Caco-2 (cell line): ENCODE results near the gene THOP1. TPM values are rescaled to one million over a fixed set of nuclear protein-coding genes. Genes with fewer than 3 reads are reported as not detected.

Experiments used
- BruUV-seq: library from RNA; stranded (reverse); fragments of 400-500 nt; replicated peaks from 2 replicates; lab custom pipeline; 2021; lab: Mats Ljungman, UMichigan
- CTCF ChIA-PET: fragments of 300-600 bp; sonication (Branson Sonifier 250); formaldehyde crosslinking; loops from one replicate; lab custom pipeline; 2022; ENCODE audit warnings: antibody characterized with exemption; lab: Charles Lee
- POLR2A ChIA-PET: fragments of 300-600 bp; sonication (Branson Sonifier 250); formaldehyde crosslinking; loops from one replicate; lab custom pipeline; 2022; ENCODE audit warnings: antibody characterized with exemption; lab: Charles Lee
- DNase-seq, 2 experiments: peaks; one replicate each; pipeline versions ENCODE4 v3.0.0 to v3.0.0-alpha.2; 2020 to 2022
- H3K27me3 ChIP-seq: replicated peaks from 2 replicates; pipeline ENCODE4 v1.6.0; 2011; ENCODE audit warnings: low read length; ENCODE audit not compliant: control insufficient read depth, insufficient read depth
- H3K36me3 ChIP-seq: 2 replicates; pipeline ENCODE4 v1.5.1; 2011; ENCODE audit warnings: low read length; ENCODE audit not compliant: control insufficient read depth, insufficient read depth
- H3K4me1 ChIP-seq: fragments of 250-450 bp; sonication (Bioruptor Pico); 2 replicates; pipeline ENCODE4 v1.5.1; 2020; ENCODE audit warnings: mild to moderate bottlenecking
- H3K4me3 ChIP-seq: 2 replicates; pipeline ENCODE4 v1.5.1; 2011; ENCODE audit warnings: low read depth, mild to moderate bottlenecking, control low read depth, low read length
- H3K9me3 ChIP-seq: fragments of 250-450 bp; sonication (Bioruptor Pico); 2 replicates; pipeline ENCODE4 v1.5.1; 2020; ENCODE audit warnings: mild to moderate bottlenecking, moderate library complexity
- H3K27ac Mint-ChIP-seq: one replicate; pipeline ENCODE4 v1.8.0; 2022; ENCODE audit warnings: mixed read lengths; ENCODE audit not compliant: unreplicated experiment
- H3K27me3 Mint-ChIP-seq: one replicate; pipeline ENCODE4 v1.8.0; 2022; ENCODE audit warnings: mixed read lengths; ENCODE audit not compliant: insufficient read depth, unreplicated experiment
- H3K36me3 Mint-ChIP-seq: one replicate; pipeline ENCODE4 v1.8.0; 2022; ENCODE audit warnings: mild to moderate bottlenecking, mixed read lengths; ENCODE audit not compliant: insufficient read depth, unreplicated experiment
- H3K4me1 Mint-ChIP-seq: one replicate; pipeline ENCODE4 v1.8.0; 2022; ENCODE audit warnings: low read depth, mixed read lengths; ENCODE audit not compliant: unreplicated experiment
- H3K4me3 Mint-ChIP-seq: one replicate; pipeline ENCODE4 v1.8.0; 2022; ENCODE audit warnings: mild to moderate bottlenecking, moderate library complexity, mixed read lengths; ENCODE audit not compliant: unreplicated experiment
- H3K9me3 Mint-ChIP-seq: one replicate; pipeline ENCODE4 v1.8.0; 2022; ENCODE audit warnings: mixed read lengths; ENCODE audit not compliant: unreplicated experiment
- CTCF ChIP-seq, 2 experiments: fragments of 200-600 bp in 1 of 2; IDR thresholded peaks; 1 replicate in 1 of 2; 2 replicates in 1 of 2; pipeline versions ENCODE4 v1.5.1 to v1.8.0; 2011 to 2022; ENCODE audit warnings: antibody characterized with exemption in 1 of 2, control low read depth in 1 of 2, inconsistent platforms in 1 of 2, low read depth in 1 of 2, low read length in 1 of 2, mild to moderate bottlenecking in 1 of 2, moderate library complexity in 1 of 2; ENCODE audit not compliant: insufficient read depth in 1 of 2, severe bottlenecking in 1 of 2, unreplicated experiment in 1 of 2
- intact Hi-C: fragments of 100-400 bp; cut with micrococcal nuclease; formaldehyde crosslinking; loops from one replicate; pipeline ENCODE4 v1.10.0; 2022; ENCODE audit not compliant: unreplicated experiment
- total RNA-seq: library from RNA; stranded (reverse); gene quantifications from 2 replicates; pipeline ENCODE4 v1.2.3, GENCODE V29; 2022

Gene THOP1
- total RNA-seq, 1 experiment from 2014 or later = 118 TPM

GRCh38 chr19:2798733-2799132 is 13.4 kb downstream of the THOP1 start:
- BruUV-seq = no TSS peak
- POLR2A ChIA-PET = no interaction called here

GRCh38 chr19:2799273-2800020 is 14.1 kb downstream of the THOP1 start:
- no peaks in the 10 kb centered on the region for H3K9me3 Mint-ChIP-seq
- Histone ChIP-seq H3K27me3 (no peaks in the 10 kb centered on the region), H3K4me1 (no peaks in the 10 kb centered on the region), H3K4me3 (no peak overlapping the region), H3K36me3 (peaks cover 6% of the 10 kb centered on the region), H3K9me3 (no peaks in the 10 kb centered on the region)
- no peaks in the 10 kb centered on the region for H3K4me1 Mint-ChIP-seq
- BruUV-seq = no TSS peak
- H3K27ac Mint-ChIP-seq = no peak overlapping the region
- H3K4me3 Mint-ChIP-seq = no peak overlapping the region
- H3K27me3 Mint-ChIP-seq = no peaks in the 10 kb centered on the region
- ChIA-PET POLR2A (interaction anchor here (0.6 kb wide), 1 partner anchor 16 kb away, joined by 7 read pairs; no protein-coding TSS in a partner anchor), CTCF (interaction anchor here (0.5 kb wide), 1 partner anchor 160 kb away, joined by 5 read pairs; no protein-coding TSS in a partner anchor)
- intact Hi-C loops = no loop called here
- TF ChIP-seq CTCF (IDR thresholded peaks at IDR 0.05; ENCODE audit: insufficient read depth in 1 of 2, low read depth in 1 of 2, low read length in 1 of 2, severe bottlenecking in 1 of 2, unreplicated experiment in 1 of 2) = no peak
- H3K36me3 Mint-ChIP-seq = peaks cover 64% of the 10 kb centered on the region
- no peak for DNase-seq

More at GRCh38 chr19:2798733-2799132, 13.4 kb downstream of the THOP1 start:
- Mint-ChIP-seq H3K9me3 (no peaks in the 10 kb centered on the region), H3K4me1 (no peaks in the 10 kb centered on the region), H3K36me3 (peaks cover 63% of the 10 kb centered on the region), H3K27me3 (no peaks in the 10 kb centered on the region), H3K27ac (no peak overlapping the region), H3K4me3 (no peak overlapping the region)
- Histone ChIP-seq H3K36me3 (peaks cover 6% of the 10 kb centered on the region), H3K27me3 (no peaks in the 10 kb centered on the region), H3K9me3 (no peaks in the 10 kb centered on the region), H3K4me3 (no peak overlapping the region), H3K4me1 (no peaks in the 10 kb centered on the region)
- TF ChIP-seq CTCF (IDR thresholded peaks at IDR 0.05; ENCODE audit: insufficient read depth in 1 of 2, low read depth in 1 of 2, low read length in 1 of 2, severe bottlenecking in 1 of 2, unreplicated experiment in 1 of 2) = no peak
- CTCF ChIA-PET = no interaction called here
- intact Hi-C loops = no loop called here
- no peak for DNase-seq

DNA sequence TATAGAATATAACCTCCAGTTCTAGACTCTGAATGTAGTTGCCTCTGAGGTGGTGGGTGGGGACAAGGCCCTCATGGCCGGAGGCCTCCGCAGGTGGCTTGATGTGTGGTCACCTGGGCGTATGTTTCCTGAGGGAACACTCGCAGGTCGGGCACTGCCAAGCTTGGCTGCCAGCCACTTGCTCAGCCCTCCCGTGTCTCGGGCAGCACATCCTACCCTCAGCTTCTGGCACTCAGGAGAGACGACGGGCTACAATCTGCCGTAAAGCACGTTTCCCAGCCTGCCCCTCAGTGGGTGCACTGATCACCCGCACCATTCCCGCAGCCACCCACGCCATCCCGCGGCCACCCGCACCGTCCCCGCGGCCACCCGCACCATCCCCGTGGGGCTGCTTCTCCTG is 15.2 kb downstream of the THOP1 start:
- DNase-seq = no peak
- Mint-ChIP-seq H3K27ac (no peak overlapping the region), H3K4me1 (no peaks in the 10 kb centered on the region), H3K27me3 (no peaks in the 10 kb centered on the region), H3K4me3 (no peak overlapping the region), H3K36me3 (peaks cover 60% of the 10 kb centered on the region), H3K9me3 (no peaks in the 10 kb centered on the region)
- no peaks in the 10 kb centered on the region for H3K9me3 ChIP-seq
- no TSS peak for BruUV-seq
- no peak overlapping the region for H3K4me3 ChIP-seq
- intact Hi-C loops = no loop called here
- TF ChIP-seq CTCF (IDR thresholded peaks at IDR 0.05; ENCODE audit: insufficient read depth in 1 of 2, low read depth in 1 of 2, low read length in 1 of 2, severe bottlenecking in 1 of 2, unreplicated experiment in 1 of 2) = no peak
- ChIA-PET POLR2A (no interaction called here), CTCF (no interaction called here)
- no peaks in the 10 kb centered on the region for H3K27me3 ChIP-seq
- H3K4me1 ChIP-seq = no peaks in the 10 kb centered on the region
- H3K36me3 ChIP-seq = peaks cover 6% of the 10 kb centered on the region
